ENCODE measurements around the gene DHODH.
"Not testable (repeated sequence)": the region's sequence is repeated elsewhere in the genome, so short reads cannot be mapped to it uniquely, and the experiment has no call there.

Gene DHODH

DNA sequence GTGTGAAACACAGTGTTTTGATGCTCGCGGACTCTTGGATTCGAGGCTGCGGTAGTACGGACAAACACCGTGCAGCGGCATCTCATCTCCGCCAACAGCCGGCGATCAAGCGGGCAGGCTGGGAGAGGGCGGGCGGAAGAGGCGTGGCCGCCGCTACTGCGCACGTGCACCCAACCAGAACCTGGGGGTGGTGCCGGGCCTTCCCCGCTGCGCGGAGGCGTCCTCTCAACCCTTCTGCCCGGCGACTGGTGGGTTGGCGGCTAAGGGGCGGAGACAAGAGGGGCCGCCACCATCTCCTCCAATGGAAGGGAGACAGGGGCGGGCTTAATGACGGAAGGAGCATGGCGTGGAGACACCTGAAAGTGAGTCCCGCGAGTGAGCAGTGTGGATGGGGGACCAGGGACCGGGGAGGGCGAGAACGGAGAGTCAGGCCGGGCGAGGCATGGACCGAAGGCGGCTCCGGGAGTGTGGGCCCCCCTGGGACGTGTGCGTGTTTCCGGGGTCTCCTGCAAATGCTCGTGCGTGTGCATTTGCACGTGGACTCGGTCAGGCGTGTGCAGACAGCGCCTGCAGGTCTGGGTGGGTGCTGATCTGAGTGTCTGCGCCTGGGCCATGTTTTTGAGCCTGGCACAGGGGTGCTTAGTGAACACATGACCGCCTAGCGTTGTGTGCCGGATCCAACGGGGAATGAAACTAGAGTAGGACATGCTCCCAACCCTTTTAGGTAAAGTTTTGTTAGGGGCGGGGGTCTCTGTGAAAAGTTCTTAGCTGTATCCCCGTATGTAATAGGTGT is at the start of gene DHODH:
DHODH (plus strand) TSS at position 321 of the 793 bp plus-strand sequence; CDS start at position 342, 21 bp downstream.
- DNase-seq = peak; percentile 97

DNA sequence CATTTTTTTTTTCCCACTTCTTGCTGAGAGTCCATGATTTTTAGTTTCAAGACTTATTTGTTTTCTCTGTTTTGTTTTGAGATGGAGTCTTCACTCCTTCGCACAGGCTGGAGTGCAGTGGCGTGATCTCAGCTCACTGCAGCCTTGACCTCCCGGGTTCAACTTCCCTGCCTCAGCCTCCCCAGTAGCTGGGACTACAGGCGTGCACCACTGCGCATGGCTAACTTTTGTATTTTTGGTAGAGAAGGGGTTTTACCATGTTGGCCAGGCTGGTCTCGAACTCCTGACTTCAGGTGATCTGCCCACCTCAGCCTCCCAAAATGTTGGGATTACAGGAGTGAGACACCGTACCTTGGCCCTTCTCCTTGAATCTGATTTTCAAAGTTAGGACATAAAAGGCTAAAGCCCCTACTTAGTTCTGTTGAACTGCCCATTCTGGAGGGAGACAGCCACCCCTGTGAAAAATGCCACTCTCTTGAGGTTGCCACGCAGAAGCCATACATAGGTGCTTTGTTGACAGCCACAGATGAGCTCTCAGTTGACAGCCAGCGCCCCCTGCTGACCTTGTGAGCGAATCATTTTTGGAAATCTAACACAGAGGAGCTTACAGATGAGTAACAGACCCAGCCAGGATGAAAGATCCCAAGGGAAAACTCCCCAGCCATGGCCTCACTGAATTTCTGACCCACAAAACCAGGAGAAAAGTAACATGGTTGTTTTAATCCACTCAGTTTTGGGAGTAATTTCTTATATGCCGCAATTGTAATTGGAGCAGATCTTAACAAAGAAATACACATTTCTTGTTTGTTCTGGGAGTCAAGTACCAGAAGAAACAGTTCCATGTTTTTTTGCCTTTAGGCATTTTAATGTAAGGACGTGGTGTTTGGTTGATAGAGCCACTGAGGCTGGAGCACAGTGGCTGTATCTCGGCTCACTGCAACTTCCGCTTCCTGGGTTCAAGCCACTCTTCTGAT is 47.2 kb upstream of the DHODH start:
- DNase-seq = peak; percentile 90

DNA sequence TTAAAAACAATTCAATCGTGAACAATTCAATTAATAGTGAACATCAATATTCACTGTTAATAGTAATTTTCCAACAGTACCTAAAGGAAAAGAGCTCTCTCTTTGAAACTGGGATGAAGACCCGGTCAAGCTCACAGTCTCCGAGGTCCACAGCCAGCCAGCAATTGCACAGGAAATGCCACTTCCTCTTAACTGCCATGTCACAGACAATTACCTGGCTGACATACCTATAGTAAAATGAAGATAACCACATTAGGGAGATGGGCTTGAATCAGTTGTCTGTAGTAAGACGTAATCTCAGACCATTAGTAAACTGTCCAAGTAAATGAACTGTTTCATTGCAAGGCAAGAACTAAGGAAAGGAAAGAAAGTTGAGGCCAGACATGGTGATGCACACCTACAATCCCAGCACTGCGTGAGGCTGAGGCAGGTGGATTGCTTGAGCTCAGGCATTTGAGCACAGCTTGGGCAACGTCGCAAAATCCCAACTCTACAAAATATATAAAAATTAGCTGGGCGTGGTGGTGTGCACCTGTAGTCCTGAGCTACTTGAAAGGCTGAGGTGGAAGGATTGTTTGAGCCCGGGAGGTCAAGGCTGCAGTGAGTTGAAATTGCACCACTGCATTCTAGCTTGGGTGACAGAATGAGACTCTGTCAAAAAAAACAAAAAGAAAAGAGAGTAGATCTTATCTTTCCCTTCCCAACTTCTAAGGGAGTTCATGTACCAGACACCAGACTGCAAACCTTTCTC is 45.2 kb upstream of the DHODH start:
- DNase-seq = no peak

DNA sequence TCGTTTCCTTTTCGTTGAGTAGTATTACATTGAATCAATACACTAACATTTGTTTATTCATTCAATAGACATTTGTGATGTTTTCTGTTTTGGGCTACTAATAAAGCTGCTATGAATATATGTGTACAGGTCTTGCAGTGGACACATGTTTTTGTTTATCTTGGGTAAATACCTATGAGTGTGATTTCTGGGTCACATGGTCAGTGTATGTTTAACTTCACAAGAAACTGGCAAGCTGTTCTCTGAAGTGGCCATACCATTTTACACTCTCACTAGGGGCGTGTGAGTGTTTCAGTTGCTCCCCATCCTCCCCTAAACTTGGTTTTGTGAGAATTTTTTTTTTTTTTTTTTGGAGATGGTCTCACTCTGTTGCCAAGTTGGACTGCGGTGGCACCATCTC is 43.3 kb upstream of the DHODH start:
- no peak for DNase-seq

DNA sequence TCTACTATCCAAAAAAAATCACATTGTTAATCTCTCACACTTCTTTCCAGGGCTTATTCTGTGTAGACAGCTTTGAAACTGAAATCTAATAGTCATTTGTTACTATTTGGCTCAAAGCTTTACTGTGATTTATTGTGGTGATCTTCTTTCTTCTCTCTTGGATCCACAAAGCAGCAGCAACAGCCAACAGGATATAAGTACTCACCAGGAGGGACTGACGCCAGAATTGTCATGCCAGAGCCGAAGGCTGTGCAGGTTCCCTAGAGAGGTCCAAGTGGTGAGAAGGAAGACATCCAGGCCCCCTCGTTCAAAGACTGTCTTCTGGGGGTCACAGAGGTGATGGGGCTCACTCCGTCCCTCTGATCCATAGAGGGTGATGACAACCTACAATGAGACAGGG is 41.6 kb upstream of the DHODH start:
- DNase-seq = no peak

DNA sequence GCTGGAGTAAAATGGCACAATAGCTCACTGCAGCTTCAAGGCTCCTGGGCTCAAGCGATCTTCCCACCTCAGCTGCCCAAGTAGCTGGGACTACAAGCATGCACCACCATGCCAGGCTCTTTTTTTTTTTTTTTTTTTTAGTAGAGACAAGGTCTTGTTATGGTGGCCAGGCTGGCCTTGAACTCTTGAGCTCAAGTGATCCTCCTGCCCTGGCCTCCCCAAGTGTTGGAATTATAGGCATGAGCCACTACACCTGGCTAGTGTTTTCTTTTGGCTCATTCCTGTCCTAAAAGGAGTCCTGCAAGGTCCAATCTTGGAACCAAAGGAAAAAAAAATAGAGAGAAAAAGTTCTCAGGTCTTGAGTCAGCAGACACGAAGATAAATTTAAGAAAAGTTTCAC is 39.2 kb upstream of the DHODH start:
- DNase-seq = no peak

DNA sequence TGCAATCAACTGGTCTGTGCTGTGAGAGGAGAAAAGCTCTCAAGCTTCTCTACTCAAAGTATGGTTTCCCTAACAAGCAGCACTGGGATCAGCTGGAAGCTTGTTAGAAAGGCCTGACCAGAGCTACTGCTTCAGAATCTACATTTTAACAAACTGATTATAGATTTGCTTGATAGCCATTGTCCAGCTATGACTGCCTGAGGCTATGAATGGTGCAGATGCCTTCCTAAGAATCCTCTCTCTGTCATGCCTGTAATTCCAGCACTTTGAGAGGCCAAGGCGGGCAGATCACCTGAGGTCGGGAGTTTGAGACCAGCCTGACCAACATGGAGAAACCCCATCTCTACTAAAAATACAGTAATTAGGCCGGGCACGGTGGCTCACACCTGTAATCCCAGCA is 37.0 kb upstream of the DHODH start:
- no peak for DNase-seq

DNA sequence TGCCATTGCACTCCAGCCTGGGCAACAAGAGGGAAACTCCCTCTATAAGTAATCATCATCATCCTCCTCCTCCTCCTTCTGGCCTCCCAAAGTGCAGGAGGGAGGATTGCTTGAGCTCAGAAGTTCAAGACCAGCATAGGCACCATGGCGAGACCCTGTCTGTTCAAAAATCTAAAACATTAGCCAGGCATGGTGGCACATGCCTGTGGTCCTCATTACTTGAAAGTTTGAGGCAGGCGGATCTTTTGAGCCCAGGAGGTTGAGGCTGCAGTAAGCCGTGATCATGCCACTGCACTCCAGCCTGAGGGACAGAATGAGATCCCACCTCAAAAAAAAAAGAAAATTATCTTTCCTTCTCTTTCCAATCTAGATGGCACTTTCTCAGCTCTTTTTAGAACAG is 36.2 kb upstream of the DHODH start:
- no peak for DNase-seq

DNA sequence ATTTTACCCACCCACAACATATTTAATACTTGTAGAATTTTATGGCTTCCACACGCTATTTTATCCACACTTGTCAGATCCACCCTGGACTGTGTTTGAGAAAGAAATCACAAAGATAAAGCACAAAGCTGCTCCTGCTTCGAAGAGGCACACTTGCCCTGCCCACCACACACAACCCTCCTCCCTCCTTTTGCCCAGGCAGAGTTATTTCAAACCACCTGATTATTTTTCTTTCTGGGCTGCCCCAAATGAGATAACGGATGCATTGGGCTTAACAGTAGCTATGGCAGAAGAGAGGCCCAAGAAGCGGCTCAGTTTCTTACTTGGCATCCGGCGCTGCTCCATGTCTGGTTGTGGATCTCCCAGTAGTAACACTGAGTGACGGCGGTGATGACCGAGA is 35.5 kb upstream of the DHODH start:
- no peak for DNase-seq

DNA sequence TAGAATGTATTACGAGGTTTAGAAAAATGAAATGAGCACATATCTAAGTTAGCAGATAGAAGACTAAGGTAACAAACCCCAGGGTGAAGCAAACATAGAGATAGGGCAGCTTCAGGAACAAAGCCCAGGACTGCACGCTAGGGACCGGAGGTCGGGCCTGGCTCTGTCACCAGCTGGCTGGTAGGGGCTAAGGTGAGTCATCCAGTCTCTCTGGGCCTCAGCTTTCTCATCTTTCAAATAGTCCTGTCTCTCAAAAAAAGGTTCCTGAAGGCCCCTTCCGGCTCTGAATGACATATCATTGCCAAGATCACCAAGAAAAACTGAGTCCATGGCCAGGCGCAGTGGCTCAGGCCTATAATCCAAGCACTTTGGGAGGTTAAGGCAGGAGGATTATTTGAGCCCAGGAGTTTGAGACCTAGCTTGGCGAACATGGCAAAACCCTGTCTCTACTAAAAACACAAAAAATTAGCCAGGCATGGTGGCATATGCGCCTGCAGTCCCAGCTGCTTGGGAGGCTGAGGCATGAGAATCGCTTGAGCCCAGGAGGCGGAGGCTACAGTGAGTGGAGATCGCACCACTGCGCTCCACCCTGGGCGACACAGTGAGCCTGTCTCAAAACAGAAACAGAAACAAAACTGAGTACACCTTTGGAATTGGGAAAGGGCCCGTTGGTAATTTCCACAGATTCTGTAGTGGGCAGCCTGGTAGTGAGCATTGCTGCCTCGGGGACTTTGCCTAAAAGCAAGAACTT is 34.3 kb upstream of the DHODH start:
- DNase-seq = no peak

DNA sequence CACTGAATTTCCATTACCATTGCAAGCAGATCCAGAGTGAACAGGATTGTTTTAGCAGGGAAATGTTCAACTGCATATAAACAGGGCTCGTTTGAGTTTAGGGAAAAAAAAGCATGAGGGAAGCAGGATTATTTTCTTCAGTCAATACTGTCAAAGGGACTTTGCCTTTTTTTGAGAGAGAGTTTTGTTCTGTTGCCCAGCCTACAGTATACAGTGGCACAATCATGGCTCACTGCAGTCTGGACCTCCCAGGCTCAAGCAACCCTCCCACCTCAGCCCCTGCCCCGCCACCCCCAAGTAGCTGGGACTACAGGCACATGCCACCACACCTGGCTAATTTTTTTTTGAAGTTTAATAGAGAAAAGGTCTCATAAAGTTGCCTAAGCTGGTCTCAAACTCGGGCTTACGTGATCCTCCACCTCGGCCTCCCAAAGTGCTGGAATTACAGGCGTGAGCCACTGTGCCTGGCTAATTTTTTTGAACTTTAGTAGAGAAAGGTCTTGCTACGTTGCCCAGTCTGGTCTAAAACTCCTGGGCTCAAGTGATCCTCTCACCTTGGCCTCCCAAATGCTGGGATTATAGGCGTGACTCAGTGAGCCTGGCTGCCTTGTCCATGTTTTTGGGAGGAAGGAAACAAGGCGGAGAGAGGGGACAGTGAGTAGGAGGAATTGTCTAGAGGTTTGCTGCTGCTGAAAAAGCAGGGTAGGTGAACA is 23.1 kb upstream of the DHODH start:
- no peak for DNase-seq

DNA sequence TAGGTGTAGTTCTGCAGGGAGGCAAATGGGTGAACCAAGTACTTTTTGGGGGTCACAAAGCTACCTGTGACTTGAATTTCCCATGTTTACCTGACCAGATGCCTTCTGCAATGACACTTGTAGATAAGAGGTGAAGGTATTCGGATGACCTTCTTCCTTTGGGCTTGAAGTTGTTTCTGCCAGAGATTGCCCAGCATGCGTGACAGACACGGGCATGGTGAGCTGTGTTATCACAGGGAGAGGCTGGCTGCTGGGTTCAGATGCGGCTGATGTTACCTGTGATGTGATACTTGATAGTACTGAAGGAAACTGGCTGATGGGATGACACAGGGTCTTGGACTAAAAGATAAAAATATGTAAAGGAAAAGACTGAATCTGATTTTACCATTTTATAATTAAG is 22.4 kb upstream of the DHODH start:
- DNase-seq = no peak

DNA sequence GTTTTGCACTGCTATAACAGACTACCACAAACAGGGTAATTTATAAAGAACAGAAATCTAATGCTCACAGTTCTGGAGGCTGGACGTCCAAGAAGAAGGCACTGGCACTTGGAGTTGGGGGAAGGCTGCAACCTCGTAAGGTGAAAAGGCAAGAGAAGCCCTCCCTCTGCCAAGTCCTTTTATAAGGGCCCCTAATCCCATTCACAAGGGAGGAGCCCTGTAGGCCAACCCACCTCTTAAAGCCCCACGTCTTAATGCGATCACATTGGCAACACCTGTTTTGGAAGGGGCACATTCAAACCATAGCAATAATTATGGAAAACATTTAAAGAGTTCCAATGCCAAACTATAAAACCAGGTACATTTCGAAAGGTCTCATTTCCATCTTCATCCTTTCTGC is 13.5 kb upstream of the DHODH start:
- DNase-seq = no peak

DNA sequence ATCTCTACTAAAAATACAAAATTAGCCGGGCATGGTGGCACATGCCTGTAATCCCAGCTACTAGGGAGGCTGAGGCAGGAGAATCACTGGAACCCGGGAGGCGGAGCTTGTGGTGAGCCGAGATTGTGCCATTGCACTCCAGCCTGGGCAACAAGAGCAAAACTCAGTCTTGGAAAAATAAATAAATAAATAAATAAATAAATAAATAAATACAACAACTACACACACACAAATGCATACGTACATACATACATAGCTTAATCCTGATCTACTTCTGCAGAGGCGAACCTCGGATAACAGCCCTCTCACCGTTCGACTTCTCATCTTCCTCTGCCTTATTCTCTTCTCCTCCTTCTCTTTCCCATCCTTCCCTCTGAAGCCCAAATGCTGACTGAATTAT is 11.0 kb upstream of the DHODH start:
- not testable (repeated sequence) for DNase-seq

DNA sequence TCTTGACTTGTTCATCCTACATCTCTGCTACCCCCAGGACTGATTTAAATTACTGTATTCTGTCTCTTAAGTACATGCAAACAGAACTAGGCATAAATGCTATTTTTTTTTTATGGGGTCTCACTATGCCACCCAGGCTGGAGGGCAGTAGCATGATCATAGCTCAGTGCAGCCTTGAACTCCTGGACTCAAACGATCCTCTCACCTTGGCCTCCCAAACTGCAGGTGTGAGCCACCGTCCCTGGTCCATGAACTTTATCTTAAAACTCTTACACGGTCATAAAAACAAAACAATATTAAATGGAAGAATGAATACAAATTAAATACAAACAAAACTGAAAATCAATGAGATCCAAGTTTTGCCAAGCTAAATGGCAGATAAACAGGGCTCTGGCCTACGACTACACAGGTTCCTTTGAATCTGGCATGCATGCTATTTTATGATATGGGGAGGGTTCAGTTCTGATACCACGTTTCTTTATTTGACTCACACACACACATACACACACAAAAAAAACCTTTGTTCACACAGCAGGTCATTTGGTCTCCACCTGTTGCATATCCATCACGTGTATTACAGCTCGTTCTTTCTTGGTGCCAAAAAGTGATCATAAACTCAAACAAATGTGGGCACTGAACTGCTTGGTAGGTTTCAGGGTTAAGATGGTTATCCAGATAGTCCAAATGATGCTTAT is 7.2 kb upstream of the DHODH start:
- no peak for DNase-seq

DNA sequence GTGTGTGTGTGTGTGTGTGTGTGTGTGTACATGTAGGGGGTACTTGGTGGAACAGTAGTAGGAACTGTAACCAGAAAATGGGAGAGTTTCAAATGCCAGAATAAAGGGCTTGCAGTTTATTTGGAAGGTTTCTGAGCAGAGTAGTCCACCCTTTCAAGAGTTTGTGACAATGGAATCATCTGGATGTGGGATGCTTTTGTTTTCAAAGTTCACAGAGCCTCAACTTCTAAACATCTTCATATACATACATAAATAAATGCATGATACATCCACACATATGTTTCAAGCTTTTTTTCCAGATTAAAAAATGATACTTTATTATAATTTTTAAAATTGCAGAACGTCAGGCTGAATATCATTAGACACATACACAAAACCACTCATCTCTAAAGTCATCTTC is 5.9 kb upstream of the DHODH start:
- DNase-seq = no peak

DNA sequence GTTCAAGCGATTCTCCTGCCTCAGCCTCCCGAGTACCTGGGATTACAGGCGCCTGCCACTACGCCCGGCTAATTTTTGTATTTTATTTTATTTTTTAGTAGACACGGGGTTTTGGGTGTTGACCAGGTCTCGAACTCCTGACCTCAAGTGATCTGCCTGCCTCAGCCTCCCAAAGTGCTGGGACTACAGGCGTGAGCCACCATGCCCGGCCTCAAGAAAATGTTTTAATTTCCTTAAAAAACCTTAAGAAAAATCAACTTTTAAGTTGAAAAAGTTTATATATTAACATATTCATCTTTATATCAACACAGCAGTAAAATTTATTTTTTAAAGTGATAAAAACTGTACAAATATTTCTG is 500 bp upstream of the DHODH start:
- DNase-seq = not testable (repeated sequence)

DNA sequence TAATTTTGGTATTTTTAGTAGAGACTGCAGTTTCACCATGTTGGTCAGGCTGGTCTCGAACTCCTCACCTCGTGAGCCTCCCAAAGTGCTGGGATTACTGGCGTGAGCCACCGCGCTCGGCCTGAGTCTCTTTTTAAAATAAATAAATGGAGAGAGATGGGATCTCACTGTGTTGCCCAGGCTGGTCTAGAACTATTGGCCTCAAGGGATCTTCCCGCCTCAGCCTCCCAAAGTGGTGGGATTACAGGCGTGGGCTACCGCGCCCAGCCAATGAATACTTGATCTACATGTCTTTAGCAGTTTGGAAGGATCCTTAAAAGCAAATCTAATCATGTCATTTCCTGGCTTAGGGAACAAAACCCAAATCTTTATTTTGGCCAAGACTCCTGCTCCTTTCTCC is 1.2 kb downstream of the DHODH start:
- DNase-seq = no peak

DNA sequence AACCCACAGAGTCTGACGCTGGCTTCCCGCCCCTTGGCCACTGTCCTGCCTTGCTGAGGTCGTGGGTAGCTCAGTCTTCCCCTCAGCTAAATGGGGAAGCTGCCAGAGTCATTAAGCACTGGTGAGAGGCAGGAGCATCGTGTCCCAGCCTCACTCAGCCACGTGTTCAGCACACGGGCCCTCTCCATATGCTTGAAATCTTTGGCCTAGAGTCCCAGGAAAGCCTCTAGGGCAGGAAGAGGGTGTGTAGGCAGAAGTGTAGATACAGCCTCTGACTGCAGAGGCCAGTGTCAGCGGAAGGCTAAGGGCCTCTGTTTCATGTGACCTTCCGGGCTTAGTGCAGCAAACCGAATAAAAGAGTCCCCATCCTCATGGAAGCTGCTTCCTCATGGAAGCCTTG is 4.1 kb downstream of the DHODH start:
- DNase-seq = no peak

DNA sequence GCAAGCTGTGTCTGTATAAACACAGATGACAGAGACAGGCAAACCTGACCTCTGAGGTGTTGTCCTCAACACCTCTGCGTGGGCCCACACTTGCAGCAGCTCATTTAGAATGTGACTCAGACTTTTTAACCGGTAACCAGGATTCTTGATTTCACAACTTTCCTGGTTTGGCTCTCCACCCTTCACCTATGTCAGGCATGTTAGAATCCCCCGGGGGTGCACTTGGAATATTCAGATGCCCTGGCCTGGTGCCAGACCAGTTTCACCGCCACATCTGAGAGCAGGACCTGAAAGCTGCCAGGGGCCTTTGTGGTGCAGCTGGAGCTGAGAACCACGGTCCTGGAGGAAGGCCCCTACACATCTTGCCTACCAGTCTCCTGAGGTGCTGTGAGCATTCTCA is 4.8 kb downstream of the DHODH start:
- no peak for DNase-seq

DNA sequence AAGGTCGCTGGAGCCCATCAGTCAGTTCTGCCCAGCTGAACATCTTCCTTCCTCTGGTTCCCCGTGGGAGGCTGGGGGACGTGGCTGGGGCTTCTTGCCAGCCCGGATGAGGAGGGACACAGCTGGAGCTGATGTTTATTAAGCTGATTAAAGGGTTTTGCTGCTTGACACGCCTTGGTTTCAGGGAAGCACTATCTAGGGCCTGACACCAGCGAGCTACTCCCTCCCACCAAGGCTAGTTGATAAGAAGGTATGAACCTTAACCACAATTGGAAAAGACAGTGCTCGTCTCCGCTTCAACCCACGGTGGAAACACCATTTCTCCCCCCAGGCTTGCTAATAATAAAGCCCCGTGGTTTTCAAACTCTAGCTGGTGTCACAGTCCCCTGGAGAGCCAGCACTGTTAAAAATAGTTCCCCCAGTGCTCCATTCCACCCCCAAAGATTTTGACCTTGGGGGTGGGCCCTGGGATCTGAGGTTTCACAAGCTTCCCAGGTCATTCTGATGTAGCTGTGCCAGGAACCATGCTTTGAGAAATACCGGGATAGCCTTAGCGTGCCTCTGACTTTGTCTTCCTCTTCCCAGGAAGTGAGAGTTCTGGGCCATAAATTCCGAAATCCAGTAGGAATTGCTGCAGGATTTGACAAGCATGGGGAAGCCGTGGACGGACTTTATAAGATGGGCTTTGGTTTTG is 5.5 kb downstream of the DHODH start:
- no peak for DNase-seq
